ENCODE results near the gene KCP.

- TF ChIP-seq KDM1A (CRISPR knock-in tag; IDR thresholded peaks at IDR 0.05): no peak
- TF ChIP-seq GATAD2A (CRISPR knock-in tag; IDR thresholded peaks at IDR 0.05): no peak
- no peak for TF ChIP-seq CTCF (CRISPR knock-in tag; IDR thresholded peaks at IDR 0.05)
- TF ChIP-seq ZNF510 (CRISPR knock-in tag; IDR thresholded peaks at IDR 0.05; ENCODE audit: low read depth): no peak
- TF ChIP-seq RAD51 (IDR thresholded peaks at IDR 0.05; ENCODE audit: borderline replicate concordance): no peak
- no peak for TF ChIP-seq MXI1 (IDR thresholded peaks at IDR 0.05; ENCODE audit: borderline replicate concordance, low read depth, low read length)
- TF ChIP-seq TAF1 (CRISPR knock-in tag; IDR thresholded peaks at IDR 0.05): no peak
Measured at GRCh38 chr7:128959296-128959695, 48.8 kb upstream of the KCP start.
